ENCODE results near the gene SELENOF.

The SELENOF gene

DNA sequence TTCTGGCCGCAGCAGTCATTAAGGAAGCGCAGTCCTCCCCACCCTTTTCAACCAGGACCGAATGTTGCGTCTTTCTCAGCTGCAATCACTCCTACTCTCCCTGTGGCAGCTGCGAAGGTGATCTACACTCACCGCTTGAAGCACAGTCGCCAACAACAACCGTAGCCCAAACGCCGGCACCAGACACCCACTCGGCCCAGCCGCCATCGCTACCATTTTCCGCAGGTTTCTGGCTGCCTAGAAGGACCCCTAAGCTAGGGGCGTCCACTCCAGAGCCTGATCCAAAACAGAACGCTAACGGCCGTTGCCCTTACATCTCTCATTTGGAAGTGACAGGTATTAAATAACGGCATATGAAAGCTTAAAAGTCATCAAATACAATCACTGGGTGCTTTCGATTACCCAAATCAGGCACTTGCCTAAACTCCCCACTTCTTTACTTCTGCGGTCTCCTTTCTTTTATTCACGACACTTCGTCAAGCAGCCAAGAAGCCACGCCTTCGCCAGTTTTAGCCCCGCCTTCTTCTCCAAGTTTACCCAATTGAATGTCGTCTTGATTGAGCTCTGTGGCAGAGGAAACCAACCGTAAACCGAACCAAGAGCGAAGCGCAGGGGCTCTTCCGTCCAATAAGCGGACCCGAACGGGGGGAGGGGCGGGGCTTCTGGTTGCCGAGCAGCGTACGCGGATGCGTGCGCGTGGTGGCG lies at the start of gene SELENOF:
Gene SELENOF, minus strand, starts transcription at position 231 of the 705 bp plus-strand sequence. Its CDS starts 15 bp downstream, at position 216.
- DNase-seq = peak; percentile 100

DNA sequence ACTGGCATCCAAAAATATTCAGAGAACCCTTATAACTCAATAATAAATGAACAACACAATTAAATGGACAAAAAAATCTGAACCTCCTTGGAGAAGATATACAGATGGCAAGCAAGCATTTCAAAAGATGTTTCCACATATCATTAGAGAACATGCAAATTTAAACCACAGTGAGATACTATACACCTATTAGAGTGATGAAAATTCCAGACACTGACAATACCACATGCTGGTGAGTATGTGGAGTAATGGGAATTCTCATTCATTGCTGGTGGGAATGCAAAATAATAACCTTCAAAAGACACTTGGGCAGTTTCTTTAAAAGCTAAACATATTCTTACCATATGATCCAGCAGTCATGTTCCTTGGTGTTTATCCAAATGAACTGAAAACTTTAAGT lies 46.6 kb upstream of the SELENOF start:
- no peak for DNase-seq

DNA sequence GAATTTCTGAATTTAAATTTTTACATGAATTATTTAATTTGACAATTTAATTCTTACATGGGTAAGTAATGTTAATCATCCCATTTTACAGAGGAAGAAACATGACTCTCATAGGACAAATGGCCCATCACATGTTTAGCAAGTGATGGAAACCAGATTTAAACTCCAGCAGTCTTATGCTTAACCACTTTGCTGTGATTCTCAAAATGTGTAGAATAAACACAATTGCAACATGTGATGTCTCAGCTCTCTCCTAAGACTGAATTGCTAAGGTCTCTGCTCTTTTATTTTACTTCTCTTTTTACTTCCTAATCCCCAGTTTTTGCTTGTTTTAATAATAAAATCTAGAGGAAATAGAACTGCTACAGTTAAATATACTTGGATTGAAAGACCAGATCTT lies 43.3 kb upstream of the SELENOF start:
- DNase-seq = no peak

DNA sequence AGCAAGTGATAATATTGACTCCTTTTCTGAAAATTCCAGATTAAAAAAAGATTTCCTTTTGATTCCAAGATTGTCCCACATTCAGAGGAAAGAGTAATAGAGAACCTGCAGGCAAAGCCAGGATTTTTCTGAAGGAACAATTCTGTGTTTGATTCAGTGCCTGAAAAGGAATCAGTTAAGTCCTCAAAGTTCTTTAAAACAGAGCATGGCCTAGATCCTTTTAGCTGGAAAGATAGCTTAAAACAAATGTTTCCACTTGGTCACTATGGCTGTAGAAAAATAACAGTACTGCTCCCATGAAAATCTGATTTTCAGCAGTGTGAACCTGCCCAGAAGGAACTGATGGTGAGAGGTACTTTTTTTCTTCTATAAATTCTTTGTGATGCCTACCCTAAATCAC lies 42.3 kb upstream of the SELENOF start:
- no peak for DNase-seq

DNA sequence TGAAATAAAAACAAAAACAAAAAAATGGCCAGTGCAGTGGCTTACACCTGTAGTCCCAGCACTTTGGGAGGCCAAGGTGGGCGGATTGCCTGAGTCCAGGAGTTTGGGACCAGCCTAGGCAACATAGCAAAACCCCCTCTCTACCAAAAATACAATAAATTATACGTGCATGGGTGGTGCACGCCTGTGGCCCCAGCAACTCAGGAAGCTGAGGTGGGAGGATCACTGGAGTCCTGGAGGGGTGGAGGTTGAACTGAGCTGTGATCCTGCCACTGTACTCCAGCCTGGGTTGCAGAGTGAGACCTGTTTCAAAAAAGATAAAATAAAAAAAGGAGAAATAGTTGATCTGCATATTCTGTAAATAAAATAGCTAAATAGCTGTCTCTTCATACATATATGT lies 41.8 kb upstream of the SELENOF start:
- no peak for DNase-seq

DNA sequence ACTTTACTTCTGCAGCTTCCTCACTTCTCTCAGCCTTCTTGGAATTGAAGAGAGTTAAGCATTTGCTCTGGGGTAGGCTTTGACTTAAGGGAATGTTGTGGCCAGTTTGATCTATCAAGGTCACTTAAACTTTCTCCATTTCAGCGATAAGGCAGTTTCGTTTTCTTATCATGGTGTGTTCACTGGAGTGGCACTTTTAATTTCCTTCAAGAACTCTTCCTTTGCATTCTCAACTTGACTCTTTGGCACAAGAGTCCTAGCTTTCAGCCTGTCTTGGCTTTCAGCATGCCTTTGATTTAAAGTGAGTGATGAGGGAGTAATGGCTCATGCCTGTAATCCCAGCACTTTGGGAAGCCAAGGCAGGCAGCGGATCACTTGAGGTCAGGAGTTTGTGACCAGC lies 39.2 kb upstream of the SELENOF start:
- DNase-seq = no peak

- DNase-seq = no peak
Observed at GRCh38 chr1:86951430-86951829, 37.5 kb upstream of the SELENOF start.

DNA sequence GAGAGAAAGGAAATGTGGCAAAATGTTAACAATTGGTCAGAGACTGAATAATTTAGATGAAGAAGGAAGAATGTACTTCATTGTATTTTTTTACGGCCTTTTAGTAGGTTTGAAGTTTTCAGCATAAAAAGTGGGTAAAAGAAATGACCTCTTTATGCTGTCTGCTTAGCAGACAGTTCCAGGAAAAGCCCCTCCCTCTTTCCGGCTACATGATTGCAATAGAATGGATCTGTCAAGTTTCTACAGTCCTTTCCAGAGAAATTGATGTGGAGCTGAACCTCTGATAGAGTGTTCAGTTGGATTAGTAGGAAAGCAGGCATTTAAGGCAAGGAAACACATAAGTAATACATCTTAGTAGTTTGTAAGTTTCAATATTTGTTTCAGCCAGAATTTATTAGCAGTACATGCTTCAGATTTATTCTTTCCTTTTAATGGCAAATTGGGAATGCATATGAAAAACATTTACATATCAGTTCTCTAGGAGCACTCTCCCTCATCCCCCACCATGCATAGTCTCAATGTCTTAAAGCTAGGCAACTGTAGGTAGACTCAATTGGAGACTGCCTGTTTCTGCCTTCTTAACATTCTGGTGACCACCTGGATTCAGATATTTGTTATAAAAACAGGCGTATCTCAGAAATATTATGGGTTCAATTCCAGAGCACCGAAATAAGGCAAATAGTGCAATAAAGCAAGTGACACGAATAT lies 36.9 kb upstream of the SELENOF start:
- no peak for DNase-seq

- no peak for DNase-seq
Observed at GRCh38 chr1:86948212-86948611, 34.3 kb upstream of the SELENOF start.

GRCh38 chr1:86942743-86943142 lies 28.8 kb upstream of the SELENOF start:
- DNase-seq = no peak

- no peak for DNase-seq
Observed at GRCh38 chr1:86942042-86942441, 28.1 kb upstream of the SELENOF start.

DNA sequence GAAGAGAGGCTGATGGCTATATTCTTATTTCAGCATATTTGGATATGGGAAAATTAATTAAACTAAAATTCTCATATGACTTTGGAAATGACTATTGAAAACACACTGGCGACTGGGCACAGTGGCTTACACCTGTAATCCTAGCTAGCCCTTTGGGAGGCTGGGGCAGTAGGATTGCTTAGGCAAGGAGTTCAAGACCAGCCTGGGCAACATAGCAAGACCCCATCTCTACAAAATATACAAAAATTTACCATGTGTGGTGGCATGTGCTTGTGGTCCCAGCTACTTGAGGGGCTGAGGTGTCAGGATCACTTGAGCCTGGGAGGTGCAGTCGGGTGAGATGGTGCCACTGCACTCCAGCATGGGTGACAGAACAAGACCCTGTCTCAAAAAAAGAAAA lies 26.7 kb upstream of the SELENOF start:
- no peak for DNase-seq

GRCh38 chr1:86939406-86939805 lies 25.5 kb upstream of the SELENOF start:
- no peak for DNase-seq

DNA sequence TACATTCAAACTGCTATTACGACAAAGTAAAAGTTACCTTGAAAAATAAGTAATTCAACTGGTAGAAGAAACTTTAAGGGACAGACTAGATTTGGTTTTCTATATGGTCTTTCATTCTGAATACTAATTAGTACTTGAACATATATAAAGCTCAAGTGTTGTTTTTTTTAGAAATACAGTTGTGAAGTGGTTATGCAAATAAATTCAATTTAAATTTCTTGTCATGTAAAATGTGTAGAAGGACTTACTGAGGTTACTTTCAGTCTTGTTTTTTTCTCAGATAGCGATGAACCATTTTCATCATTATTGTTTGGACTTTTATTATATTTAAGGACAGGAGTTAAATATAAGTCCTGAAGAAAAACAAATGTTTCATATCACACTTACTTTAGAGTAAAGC lies 24.9 kb upstream of the SELENOF start:
- DNase-seq = no peak

GRCh38 chr1:86938450-86938849 lies 24.5 kb upstream of the SELENOF start:
- DNase-seq = no peak

- no peak for DNase-seq
Observed at GRCh38 chr1:86933562-86934377, 19.8 kb upstream of the SELENOF start.

- DNase-seq = no peak
Observed at GRCh38 chr1:86933051-86933450, 19.1 kb upstream of the SELENOF start.

GRCh38 chr1:86928819-86929218 lies 14.9 kb upstream of the SELENOF start:
- no peak for DNase-seq

DNA sequence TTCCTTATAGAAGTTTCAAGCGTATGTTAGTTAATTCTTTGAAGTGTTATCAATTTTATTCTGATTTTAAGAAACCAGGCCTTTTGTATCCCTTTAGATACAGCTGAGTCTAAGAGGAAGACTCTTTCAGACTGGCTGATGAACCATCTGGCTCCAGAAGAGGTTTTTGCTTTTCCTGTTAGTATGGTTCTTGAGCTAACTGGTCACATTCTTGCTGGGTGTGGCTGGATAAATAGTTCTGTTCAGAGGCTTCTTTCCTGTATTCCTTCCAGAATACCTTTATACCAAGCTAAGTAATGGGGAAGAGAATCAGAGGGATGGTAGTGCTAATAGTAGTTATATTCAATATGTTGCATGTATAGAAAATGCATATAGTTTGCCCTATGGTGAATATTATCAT lies 13.0 kb upstream of the SELENOF start:
- DNase-seq = no peak

DNA sequence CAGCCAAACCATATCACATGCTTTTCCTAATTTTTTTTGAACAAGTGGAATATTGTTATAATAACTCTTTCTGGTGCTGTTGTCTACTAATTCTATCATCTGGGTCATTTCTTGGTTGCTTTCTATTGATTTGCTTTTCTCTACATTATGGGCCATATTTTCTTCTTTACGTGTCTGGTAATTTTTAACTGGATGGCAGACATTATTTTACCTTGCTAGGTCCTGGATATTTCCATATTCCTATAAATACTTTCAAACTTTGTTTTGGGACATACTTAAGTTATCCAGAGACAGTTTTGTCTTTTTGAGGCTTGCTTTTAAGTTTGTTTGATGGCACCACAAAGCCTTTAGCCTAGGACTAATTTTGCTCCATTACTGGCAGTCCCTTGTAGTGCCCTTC lies 11.8 kb upstream of the SELENOF start:
- no peak for DNase-seq

DNA sequence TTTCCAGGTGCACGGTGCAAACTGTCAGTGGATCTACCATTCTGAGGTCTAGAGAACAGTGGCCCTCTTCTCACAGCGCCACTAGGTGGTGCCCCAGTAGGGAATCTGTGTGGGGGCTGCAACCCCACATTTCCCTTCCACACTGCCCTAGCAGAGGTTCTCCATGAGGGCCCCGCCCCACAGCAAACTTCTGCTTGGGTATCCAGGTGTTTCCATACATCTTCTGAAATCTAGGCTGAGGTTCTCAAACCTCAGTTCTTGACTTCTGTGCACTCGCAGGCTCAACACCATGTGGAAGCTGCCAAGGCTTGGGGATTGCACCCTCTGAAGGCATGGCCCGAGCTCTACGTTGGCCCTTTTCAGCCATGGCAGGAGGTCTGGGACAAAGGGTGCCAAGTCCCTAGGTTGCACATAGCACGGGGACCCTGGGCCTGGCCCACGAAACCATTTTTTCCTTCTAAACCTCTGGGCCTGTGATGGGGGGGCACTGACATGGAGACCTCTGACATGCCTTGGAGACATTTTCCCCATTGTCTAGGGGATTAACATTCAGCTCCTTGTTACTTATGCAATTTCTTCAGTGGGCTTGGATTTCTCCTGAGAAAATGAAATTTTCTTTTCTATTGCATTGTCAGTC lies 10.5 kb upstream of the SELENOF start:
- DNase-seq = no peak

- no peak for DNase-seq
Observed at GRCh38 chr1:86922445-86922844, 8.5 kb upstream of the SELENOF start.

GRCh38 chr1:86916752-86917151 lies 2.8 kb upstream of the SELENOF start:
- no peak for DNase-seq

Measured in amniotic stem cell (primary cell).